Head of caudate nucleus (tissue), 42 donors: ENCODE measurements around the gene ABI3.
A peak's percentile ranks its signal among the peaks of the same experiment; 100 is the strongest.

Experiments
- DNase-seq, 42 donors: peaks; one replicate each; pipeline versions ENCODE4 v3.0.0 to v3.0.0-alpha.2; 2020 to 2021; ENCODE audit warnings: mixed read lengths in 7 of 42
- intact Hi-C: fragments of 100-400 bp; cut with DNase I; formaldehyde crosslinking; loops from one replicate; pipeline ENCODE4 v1.15.0; 2022

Gene ABI3

GRCh38 chr17:49218941-49219913, 8.7 kb downstream of the ABI3 start:
- peak in 25 of 42 donors; percentile 17 to 62 (median 37) for DNase-seq
- intact Hi-C loops, result no loop called here

DNA sequence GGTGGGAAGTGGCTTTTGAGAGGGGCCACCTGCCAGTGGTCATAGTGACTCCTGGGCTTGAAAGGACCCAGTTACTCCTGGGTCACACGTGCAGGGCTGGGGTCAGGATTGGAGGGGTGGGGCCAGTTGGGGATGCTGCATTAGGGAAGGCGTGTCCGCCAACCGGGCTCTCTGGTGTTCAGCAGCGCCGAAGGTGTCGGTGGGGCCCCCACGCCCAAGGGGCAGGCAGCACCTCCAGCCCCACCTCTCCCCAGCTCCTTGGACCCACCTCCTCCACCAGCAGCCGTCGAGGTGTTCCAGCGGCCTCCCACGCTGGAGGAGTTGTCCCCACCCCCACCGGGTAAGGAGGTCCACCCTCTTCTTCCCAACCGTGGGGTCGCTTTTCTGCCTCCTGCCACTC, 9.5 kb downstream of the ABI3 start:
- no peak for DNase-seq
- intact Hi-C loops, result loop anchor here (10.0 kb wide), 1 partner anchor 45 kb away; no protein-coding TSS in a partner anchor

- intact Hi-C loops, result loop anchor here (10.0 kb wide), 1 partner anchor 48 kb away; no protein-coding TSS in a partner anchor
- no peak for DNase-seq
Measured at GRCh38 chr17:49223168-49223516, 12.6 kb downstream of the ABI3 start.

- intact Hi-C loops, result loop anchor here (10.0 kb wide), 1 partner anchor 49 kb away; no protein-coding TSS in a partner anchor
- peak in 40 of 42 donors; percentile 18 to 85 (median 64) for DNase-seq
Measured at GRCh38 chr17:49223517-49224197, 13.2 kb downstream of the ABI3 start.

GRCh38 chr17:49224198-49224996, 13.9 kb downstream of the ABI3 start:
- no peak for DNase-seq
- intact Hi-C loops, result loop anchor here (10.0 kb wide), 1 partner anchor 50 kb away; no protein-coding TSS in a partner anchor

DNA sequence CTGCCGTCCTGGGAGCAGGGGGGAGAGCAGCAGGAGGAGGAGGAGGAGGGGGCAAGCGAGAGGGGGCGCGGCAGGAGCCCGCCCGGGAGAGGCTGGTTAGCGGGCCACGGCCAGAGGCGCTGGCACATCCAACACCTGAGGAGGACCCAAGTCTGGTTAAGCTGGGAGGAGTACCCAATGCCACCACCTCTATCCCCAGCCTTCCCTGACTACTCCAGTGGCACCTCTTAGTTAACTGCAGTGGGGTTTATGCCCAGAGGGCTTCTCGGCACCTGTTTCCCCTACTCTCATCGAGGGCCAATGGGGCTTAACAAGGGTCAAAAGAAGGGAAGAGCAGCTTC, 14.5 kb downstream of the ABI3 start:
- DNase-seq, result no peak
- intact Hi-C loops, result loop anchor here (5.0 to 10.0 kb wide), 2 partner anchors 33 to 50 kb away; no protein-coding TSS in a partner anchor

- intact Hi-C loops, result loop anchor here (5.0 to 10.0 kb wide), 2 partner anchors 33 to 51 kb away; no protein-coding TSS in a partner anchor
- DNase-seq, result no peak
Measured at GRCh38 chr17:49225554-49226236, 15.2 kb downstream of the ABI3 start.

DNA sequence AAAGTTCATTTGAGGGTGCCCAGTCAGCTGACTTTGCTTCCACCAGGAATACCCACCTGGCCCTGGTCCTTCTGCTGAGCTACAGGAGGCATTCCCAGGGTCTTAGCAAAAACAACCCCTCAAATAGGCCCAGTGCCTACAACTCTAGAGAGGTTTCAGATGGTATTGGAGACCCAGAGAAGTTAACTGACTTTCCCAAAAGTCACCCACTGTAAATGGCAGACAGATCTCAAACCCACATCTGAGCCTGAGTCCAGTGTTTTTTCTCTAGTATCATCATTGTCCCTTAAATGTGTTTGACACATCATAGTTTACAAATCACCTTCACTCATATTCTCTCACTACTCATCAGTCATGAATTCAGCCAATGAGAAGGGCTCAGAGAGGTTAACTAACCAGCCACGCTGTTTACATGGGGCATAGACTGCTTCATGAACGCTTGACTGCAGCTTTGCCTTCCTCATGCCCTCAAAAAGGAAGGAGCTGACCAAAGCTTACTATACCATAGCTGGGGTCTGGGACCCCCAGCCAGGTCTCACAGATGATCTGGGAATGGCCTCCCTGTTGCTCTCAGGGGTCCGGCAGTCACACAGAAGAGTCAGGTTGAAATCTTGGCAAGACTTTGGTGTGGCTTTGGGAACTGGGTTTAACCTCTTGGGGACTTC, 16.4 kb downstream of the ABI3 start:
- DNase-seq, result no peak
- intact Hi-C loops, result loop anchor here (5.0 to 10.0 kb wide), 2 partner anchors 35 to 52 kb away; no protein-coding TSS in a partner anchor

DNA sequence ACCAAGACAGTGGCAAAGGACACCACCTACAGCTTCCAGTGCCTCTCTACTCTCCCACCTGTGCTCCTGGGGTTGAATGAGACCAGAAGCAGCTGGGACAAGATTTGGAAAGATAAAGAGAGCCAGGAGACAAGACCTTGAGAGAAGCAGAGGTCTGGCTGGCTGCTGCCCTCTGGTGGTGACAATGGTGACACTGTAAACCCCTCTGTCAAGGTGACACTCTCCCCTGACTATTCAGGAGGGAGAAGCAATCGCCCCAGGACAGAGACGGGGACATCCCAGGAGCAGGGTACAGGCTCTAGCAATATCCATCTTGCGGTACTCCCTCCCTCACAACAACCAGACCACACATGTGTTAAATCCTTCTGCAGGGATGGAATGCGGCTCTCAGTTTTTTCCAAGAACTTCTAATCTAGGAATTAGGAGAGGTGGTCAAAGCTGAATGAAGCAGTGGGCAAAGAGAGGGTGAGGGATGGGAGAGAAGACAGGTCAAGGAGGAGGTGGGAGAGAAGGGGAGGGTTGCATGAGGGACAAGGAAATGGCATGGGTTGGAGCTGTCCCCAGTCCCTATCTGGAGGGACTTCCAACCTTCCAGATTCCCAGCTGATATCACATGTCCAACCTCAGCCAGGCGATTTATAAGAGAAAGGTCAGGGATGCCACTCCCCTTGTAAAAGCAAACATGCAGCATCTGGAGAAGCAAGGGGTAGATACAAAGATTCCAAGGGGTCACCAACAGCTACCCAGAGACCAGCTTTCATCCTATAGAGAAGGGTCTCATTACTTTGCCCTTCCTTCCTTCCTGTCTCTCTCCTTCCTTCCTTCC, 17.1 kb downstream of the ABI3 start:
- DNase-seq, result peak; percentile 67 to 90 (median 83)
- intact Hi-C loops, result loop anchor here (5.0 to 10.0 kb wide), 2 partner anchors 35 to 53 kb away; no protein-coding TSS in a partner anchor

DNA sequence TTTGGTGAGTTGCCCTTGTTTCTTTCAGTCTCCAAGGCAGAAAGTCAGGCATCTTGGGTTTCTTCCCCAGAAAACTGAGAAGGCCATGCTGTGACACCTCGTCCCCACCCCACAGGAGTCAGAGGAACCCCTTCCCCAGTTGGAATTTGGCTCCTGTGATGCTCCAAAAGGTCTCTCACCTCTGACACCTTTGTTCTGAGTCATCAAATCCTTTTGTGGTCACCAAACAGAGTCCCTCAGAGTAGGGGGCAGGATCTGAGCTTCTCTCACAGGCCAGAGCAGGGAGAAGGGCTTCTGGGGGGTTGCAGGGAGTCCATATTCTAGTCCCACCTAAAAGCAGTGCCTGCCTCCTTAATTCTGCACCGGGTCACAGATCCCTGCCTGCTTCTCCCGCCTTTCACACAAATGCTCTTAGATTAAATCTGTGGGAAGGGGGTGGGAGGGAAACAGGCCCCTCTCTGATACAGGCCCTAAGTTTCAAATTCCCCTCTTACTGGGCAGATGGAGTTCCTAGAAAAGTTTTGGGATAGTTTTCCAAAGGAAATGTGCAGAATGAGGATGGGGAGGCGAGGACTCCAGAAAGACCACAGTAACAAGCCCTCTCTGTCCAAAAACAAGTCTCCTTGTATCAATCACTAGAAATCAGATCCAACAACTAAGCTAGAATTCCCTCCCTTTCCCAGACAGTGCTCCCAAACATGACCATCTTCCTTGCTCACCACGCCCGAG, 18.7 kb downstream of the ABI3 start:
- no peak for DNase-seq

GRCh38 chr17:49229805-49230600, 19.5 kb downstream of the ABI3 start:
- peak in 4 of 42 donors; percentile 13 to 27 (median 20) for DNase-seq
- intact Hi-C loops, result loop anchor here (5.0 to 10.0 kb wide), 2 partner anchors 38 to 55 kb away; no protein-coding TSS in a partner anchor

More for the DNA sequence above, 18.7 kb downstream of the ABI3 start:
- intact Hi-C loops, result loop anchor here (5.0 to 10.0 kb wide), 2 partner anchors 37 to 54 kb away; no protein-coding TSS in a partner anchor

DNA sequence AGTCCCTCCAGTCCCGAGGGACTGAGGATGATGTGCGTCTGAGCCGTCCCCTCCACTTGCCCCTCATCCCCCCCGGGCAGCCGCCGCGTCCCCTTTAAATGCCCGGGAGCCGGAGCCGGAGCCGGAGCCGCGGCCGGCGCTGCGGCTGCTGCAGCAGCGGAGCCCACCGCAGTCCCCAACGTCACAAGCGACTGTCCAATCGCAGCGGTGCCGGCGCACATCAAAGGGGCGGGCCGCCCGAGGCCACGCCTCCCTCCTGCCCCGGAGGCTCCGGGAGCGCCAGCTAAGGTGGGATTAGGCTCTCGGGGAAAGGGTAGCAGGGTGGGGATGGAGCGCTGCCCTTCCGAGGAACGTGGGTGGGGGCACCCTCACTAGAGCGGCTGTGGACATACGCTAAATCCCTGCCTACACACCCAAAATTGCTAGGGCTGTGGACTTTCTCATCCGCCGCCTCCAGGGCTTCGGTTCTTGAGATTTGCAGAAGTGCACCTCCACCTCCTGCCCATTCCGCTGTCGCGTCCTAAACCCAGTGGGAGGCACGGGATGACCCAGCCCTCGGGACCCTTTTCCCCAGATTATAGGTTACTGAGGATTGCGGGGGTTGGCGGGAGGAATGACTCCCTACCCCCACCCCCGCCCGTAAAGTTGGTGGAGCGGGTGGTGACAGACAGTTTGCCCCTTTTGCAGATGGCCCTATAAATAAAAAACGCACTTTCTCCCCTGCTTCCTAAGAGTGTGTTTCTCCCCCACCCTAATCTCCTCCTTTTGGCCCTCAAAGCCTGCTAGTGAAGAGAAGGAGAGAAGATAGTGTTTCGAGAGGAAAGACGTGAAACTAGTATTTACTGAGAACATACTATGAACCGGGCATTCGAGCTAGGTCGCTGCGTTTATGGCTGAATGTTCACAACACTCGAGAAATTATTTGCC, 20.4 kb downstream of the ABI3 start, which contains the start of gene PHOSPHO1:
Gene PHOSPHO1 (minus strand): TSS at position 152 of the 927 bp plus-strand sequence. CDS start 4,096 bp downstream, outside the sequence.
- DNase-seq, result peak; percentile 73 to 95 (median 89)
- intact Hi-C loops, result no loop called here

- intact Hi-C loops, result no loop called here
- no peak for DNase-seq
Measured at GRCh38 chr17:49231563-49231894, 21.0 kb downstream of the ABI3 start.

GRCh38 chr17:49234509-49235080, 24.1 kb downstream of the ABI3 start:
- intact Hi-C loops, result no loop called here

More at GRCh38 chr17:49234509-49235080, 24.1 kb downstream of the ABI3 start:
- no peak for DNase-seq
